IPS DF 19.7 (cell line): ENCODE data around the gene DCTN1.
"Not testable (repeated sequence)": the region's sequence is repeated elsewhere in the genome, so short reads cannot be mapped to it uniquely, and the experiment has no call there.

Source experiments
- DNase-seq: peaks from one replicate; pipeline ENCODE4 v3.0.0-alpha.2; 2013; ENCODE audit warnings: low read depth, low spot score

Gene DCTN1

GRCh38 chr2:74371421-74371820 is 8.7 kb downstream of the DCTN1 start:
- no peak for DNase-seq

- no peak for DNase-seq
Measured at GRCh38 chr2:74369976-74370375, 10.1 kb downstream of the DCTN1 start.

GRCh38 chr2:74368499-74368898 is 11.6 kb downstream of the DCTN1 start:
- DNase-seq, result no peak

DNA sequence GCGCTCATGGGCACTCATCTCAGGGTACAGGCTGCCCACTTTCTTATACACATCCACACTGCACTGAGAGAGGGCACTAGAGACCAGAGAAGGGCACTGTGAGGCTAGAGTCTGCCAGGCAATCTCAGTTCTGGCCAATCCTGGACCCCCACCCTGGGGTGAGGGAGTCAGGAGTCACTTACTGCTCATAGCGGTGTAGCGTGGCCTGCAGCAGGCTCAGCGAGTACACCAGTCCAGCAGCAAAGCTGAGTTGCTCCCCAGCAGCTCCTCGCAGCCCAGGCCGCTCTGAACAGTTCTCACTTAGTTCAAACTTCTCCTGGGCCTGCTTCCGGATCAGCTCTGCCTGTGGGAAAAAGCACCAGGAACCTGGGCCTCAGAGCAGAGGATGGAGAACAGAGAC is 12.3 kb downstream of the DCTN1 start:
- DNase-seq, result no peak

DNA sequence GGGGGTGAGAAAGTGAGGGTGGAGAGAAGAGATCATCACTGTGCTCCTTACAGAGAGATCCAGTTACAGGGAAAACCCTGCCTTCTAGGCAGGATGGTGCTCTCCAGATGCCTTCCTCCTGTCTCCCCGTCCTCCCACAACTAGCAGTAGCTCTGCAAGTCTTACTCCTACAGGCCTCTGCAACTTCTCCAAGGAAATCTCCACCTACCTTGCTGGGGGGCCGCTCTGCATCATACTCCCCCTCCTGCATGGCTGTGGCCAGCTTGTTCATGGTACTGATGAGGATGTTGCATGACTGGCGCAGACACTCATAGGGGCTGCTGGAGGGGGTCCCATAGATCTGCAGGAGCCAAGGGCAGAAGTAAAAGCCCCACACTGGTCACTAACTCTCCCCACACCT is 14.1 kb downstream of the DCTN1 start:
- DNase-seq, result no peak

- no peak for DNase-seq
Measured at GRCh38 chr2:74364533-74365505, 15.3 kb downstream of the DCTN1 start.

DNA sequence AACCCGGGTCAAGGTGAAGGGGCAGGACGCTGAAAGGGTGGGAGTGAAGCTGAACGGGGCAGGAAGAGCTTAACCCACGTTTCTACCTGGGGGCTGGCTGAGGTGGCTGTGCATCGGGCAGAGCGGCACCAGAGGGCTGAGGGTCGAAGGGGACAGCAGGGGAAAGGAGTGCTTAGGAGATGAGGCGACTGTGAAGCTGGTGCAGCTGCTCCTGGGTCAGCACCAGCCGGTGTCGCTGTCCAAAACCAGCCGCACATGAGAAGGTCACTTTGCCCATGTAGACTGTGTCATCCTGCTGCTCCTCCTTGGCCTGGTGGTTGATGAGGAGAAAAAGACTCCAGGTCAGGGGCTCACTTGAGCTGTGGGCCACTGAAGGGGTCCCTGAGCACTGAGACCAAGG is 18.8 kb downstream of the DCTN1 start:
- DNase-seq, result no peak

DNA sequence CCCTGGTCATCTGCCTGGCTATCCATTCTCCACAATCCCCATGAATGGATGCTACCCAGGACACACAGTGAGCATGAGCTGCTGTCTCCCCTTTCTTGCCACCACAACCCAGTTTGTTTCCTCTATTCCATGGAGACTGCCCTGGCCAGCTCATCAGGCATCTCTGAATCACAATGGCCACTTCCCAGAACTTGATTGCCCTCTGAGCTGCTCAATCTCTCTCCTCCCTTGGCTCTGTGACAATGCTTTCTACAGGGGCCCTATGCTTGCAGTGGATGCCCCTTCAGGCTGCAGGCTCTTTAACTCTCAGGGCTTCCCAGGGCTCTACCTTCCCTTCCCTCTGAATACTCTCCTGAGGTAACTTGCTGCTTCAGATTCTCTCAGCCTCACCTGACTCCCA is 22.5 kb downstream of the DCTN1 start:
- no peak for DNase-seq

GRCh38 chr2:74349889-74350288 is 30.2 kb downstream of the DCTN1 start:
- no peak for DNase-seq

- no peak for DNase-seq
Measured at GRCh38 chr2:74347742-74348141, 32.4 kb downstream of the DCTN1 start.

GRCh38 chr2:74347303-74347702 is 32.8 kb downstream of the DCTN1 start:
- no peak for DNase-seq

- DNase-seq, result no peak
Measured at GRCh38 chr2:74345272-74345943, 34.7 kb downstream of the DCTN1 start.

DNA sequence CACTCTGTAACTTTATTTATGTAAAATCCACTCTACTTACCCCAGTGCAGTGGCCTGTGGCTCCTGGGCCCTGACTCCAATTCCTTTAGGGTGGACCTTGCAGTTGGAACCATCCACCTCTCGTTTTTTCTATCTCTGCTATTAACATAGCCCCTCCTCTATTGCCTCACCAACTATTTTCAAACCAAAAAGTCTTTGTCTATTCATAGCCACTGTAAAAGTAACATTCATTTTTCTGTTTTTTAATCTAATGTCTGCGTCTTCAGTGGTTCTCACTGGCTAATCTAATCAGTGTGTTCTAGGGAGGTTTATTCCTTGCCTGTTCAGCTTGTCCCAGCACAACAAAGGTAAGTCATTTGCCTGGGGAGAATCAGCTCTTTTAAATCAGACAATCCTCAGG is 36.8 kb downstream of the DCTN1 start, which contains the start of gene SLC4A5:
Gene SLC4A5 (minus strand): TSS at position 101 of the 400 bp plus-strand sequence. CDS start 28,393 bp downstream, outside the sequence.
- DNase-seq, result no peak

- DNase-seq, result not testable (repeated sequence)
Measured at GRCh38 chr2:74336227-74336626, 43.9 kb downstream of the DCTN1 start.

GRCh38 chr2:74334931-74335333 is 45.2 kb downstream of the DCTN1 start:
- no peak for DNase-seq

GRCh38 chr2:74333896-74334586 is 46.1 kb downstream of the DCTN1 start:
- DNase-seq, result no peak

GRCh38 chr2:74333175-74333574 is 46.9 kb downstream of the DCTN1 start:
- DNase-seq, result no peak

GRCh38 chr2:74332550-74333174 is 47.4 kb downstream of the DCTN1 start:
- DNase-seq, result no peak

GRCh38 chr2:74328573-74328972 is 51.5 kb downstream of the DCTN1 start:
- DNase-seq, result no peak

GRCh38 chr2:74328074-74328473 is 52.0 kb downstream of the DCTN1 start:
- no peak for DNase-seq

GRCh38 chr2:74327627-74328026 is 52.5 kb downstream of the DCTN1 start:
- no peak for DNase-seq

- no peak for DNase-seq
Measured at GRCh38 chr2:74327199-74327598, 52.9 kb downstream of the DCTN1 start.
